Lower leg skin (tissue), 3 donors: ENCODE data around the gene ENPEP.

Experiments
- POLR2A ChIP-seq, 2 donors: fragments of 450-650 bp; IDR thresholded peaks; one replicate each; pipeline ENCODE4 v1.6.1; 2016 to 2017; ENCODE audit warnings: antibody characterized with exemption in 2 of 2, mild to moderate bottlenecking in 1 of 2, moderate library complexity in 1 of 2
- TF ChIP-seq, protein P1 (sequence below), 3 donors: fragments of 450-650 bp; IDR thresholded peaks; one replicate each; pipeline ENCODE4 v1.5.1; 2016; ENCODE audit warnings: antibody characterized with exemption in 3 of 3, mild to moderate bottlenecking in 3 of 3, moderate library complexity in 2 of 3

DNA sequence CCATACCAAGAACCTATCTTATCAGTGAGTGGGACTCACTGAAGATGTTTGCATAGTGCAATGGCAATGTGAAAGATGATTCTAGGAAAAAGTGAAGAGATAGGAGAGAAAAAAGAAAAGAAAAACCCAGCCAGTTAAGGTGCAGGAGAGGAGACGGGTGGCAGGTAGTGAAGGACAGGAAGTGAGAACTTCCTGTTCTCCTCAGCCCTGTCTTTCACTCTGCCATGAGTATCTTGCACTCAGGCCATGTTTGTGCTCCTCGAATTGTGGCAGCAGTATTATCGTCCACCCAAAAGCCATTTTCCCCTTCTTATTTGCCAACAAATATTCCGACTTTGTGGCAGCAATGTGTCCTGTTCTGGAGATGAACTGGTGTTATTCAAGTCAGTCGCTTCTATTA lies 8.6 kb upstream of the ENPEP start:
- TF ChIP-seq, protein P1, sequence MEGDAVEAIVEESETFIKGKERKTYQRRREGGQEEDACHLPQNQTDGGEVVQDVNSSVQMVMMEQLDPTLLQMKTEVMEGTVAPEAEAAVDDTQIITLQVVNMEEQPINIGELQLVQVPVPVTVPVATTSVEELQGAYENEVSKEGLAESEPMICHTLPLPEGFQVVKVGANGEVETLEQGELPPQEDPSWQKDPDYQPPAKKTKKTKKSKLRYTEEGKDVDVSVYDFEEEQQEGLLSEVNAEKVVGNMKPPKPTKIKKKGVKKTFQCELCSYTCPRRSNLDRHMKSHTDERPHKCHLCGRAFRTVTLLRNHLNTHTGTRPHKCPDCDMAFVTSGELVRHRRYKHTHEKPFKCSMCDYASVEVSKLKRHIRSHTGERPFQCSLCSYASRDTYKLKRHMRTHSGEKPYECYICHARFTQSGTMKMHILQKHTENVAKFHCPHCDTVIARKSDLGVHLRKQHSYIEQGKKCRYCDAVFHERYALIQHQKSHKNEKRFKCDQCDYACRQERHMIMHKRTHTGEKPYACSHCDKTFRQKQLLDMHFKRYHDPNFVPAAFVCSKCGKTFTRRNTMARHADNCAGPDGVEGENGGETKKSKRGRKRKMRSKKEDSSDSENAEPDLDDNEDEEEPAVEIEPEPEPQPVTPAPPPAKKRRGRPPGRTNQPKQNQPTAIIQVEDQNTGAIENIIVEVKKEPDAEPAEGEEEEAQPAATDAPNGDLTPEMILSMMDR (IDR thresholded peaks at IDR 0.05): no peak
- TF ChIP-seq POLR2A (IDR thresholded peaks at IDR 0.05): no peak
